ENCODE data around the gene PHACTR3. TPM values are rescaled to one million over a fixed set of nuclear protein-coding genes. Genes with fewer than 3 reads are reported as not detected.

Gene PHACTR3
- total and polyA plus RNA-seq, 2 of the 8 experiments (the other 6 are each of a cell fraction or from before 2014, with no cell fraction given), result 0.05 to 0.13 TPM

- H4K20me1 ChIP-seq (replicated peaks in 1 of 2; ENCODE audit: control insufficient read depth in 1 of 2, insufficient read depth in 2 of 2, low read length in 2 of 2), result peaks cover 0 to 1% of the 10 kb centered on the region in 2 experiments
- H3K9me3 ChIP-seq (ENCODE audit: insufficient read depth in 2 of 2, low read depth in 1 of 2, low read length in 1 of 2), result peaks cover 68 to 76% of the 10 kb centered on the region in 2 experiments
- ChIA-PET CTCF (ENCODE audit: partially characterized antibody) (interaction anchor here (0.7 to 1.3 kb wide), 3 partner anchors 13 to 197 kb away, joined by 3 to 4 read pairs (median 3); no protein-coding TSS in a partner anchor), POLR2A (ENCODE audit: partially characterized antibody) (no interaction called here)
- no peak overlapping the region for H3K4me2 ChIP-seq (ENCODE audit: insufficient read depth in 1 of 2, low read depth in 2 of 2, low read length in 2 of 2)
- H3K4me1 ChIP-seq (replicated peaks in 1 of 4; ENCODE audit: control insufficient read depth in 3 of 4, insufficient read depth in 4 of 4, low read length in 3 of 4), result no peaks in the 10 kb centered on the region
- no peak overlapping the region for H2BK5ac ChIP-seq (ENCODE audit: low read depth, low read length)
- DNase-seq (ENCODE audit: low read depth in 1 of 2, low spot score in 2 of 2) (no peak), FAIRE-seq (no peak)
- no peaks in the 10 kb centered on the region for H3K79me1 ChIP-seq (ENCODE audit: low read depth, low read length)
- no peaks in the 10 kb centered on the region for H3K79me2 ChIP-seq (ENCODE audit: control insufficient read depth in 1 of 2, insufficient read depth in 2 of 2, low read length in 2 of 2)
- 88% methylated on average over 5 of the region's 5 CpGs; no CpG with 5 or more reads in 1 of the 2 experiments for WGBS, 2 experiments (ENCODE audit: extremely low coverage in 1 of 2, insufficient coverage in 1 of 2, insufficient read length in 1 of 2, insufficient replicate concordance in 2 of 2, low coverage in 1 of 2, low lambda C conversion rate in 2 of 2, missing lambda C conversion rate in 1 of 2)
- H3K18ac ChIP-seq (ENCODE audit: extremely low read depth, low read length), result no peak overlapping the region
- no peak overlapping the region for H3K14ac ChIP-seq (ENCODE audit: insufficient read length)
- H2AK5ac ChIP-seq (ENCODE audit: low read depth, low read length), result no peak overlapping the region
- no peak overlapping the region for H3K27ac ChIP-seq (ENCODE audit: low read depth, low read length)
- H3K23ac ChIP-seq (ENCODE audit: insufficient read length), result no peak overlapping the region
- no peak overlapping the region for H4K5ac ChIP-seq (ENCODE audit: insufficient read length, low read depth, low read length)
- no peak overlapping the region for H2BK20ac ChIP-seq (ENCODE audit: low read length)
- no peak overlapping the region for H2BK15ac ChIP-seq (ENCODE audit: low read length)
- no peak overlapping the region for H2BK12ac ChIP-seq (ENCODE audit: low read depth, low read length)
- no peak overlapping the region for H3K9ac ChIP-seq (replicated peaks in 1 of 4; ENCODE audit: extremely low read depth in 1 of 4, low read depth in 3 of 4, low read length in 3 of 4)
- no peak overlapping the region for H4K91ac ChIP-seq (replicated peaks; ENCODE audit: insufficient read length, low read length)
- no peaks in the 10 kb centered on the region for H3K27me3 ChIP-seq (replicated peaks in 1 of 4; ENCODE audit: control insufficient read depth in 3 of 4, extremely low read depth in 1 of 4, insufficient read depth in 3 of 4, low read length in 3 of 4)
- no peak overlapping the region for H2AFZ ChIP-seq (ENCODE audit: low read length)
- H3K23me2 ChIP-seq (ENCODE audit: low read depth, low read length), result no peaks in the 10 kb centered on the region
- no peaks in the 10 kb centered on the region for H3K36me3 ChIP-seq (ENCODE audit: control insufficient read depth in 2 of 4, insufficient read depth in 4 of 4, low read length in 3 of 4)
- H3K56ac ChIP-seq (replicated peaks; ENCODE audit: insufficient read length, low read depth, low read length), result no peak overlapping the region
- H2BK120ac ChIP-seq (replicated peaks; ENCODE audit: low read depth, low read length), result no peak overlapping the region
- H3K4ac ChIP-seq (replicated peaks; ENCODE audit: insufficient read length, low read depth, low read length), result no peak overlapping the region
- H4K8ac ChIP-seq (ENCODE audit: extremely low read depth, insufficient read depth, low read length), result no peak overlapping the region
- H3K4me3 ChIP-seq (ENCODE audit: extremely low read depth in 1 of 4, insufficient read depth in 2 of 4, low read depth in 3 of 4, low read length in 4 of 4), result no peak overlapping the region
- TF ChIP-seq MAX (IDR thresholded peaks at IDR 0.05) (no peak), BACH1 (IDR thresholded peaks at IDR 0.05; ENCODE audit: low read length) (no peak), CBX5 (IDR thresholded peaks at IDR 0.05; ENCODE audit: low read depth, low read length) (no peak), GABPA (IDR thresholded peaks at IDR 0.05; ENCODE audit: borderline replicate concordance, insufficient read depth, low read length) (no peak), HDAC2 (IDR thresholded peaks at IDR 0.05; ENCODE audit: borderline replicate concordance in 1 of 2, low read depth in 2 of 2, low read length in 2 of 2) (no peak), POLR2AphosphoS5 (IDR thresholded peaks at IDR 0.05; ENCODE audit: low read depth, low read length) (no peak)
Measured at GRCh38 chr20:59561614-59562277, 42.6 kb upstream of the PHACTR3 start.
